ENCODE measurements around the gene ANGPTL2. TPM values are rescaled to one million over a fixed set of nuclear protein-coding genes. Genes with fewer than 3 reads are reported as not detected.

ANGPTL2 gene
- total RNA-seq, 1 donor from 2014 or later, result 5.7 TPM

GRCh38 chr9:127165116-127165515 lies 42.7 kb upstream of the ANGPTL2 start:
- peaks cover 20% of the 10 kb centered on the region for H3K4me1 Mint-ChIP-seq (ENCODE audit: unreplicated experiment)
- no peak overlapping the region for H3K4me3 Mint-ChIP-seq (ENCODE audit: unreplicated experiment)
- no peaks in the 10 kb centered on the region for H3K9me3 Mint-ChIP-seq (ENCODE audit: unreplicated experiment)
- DNase-seq (ENCODE audit: low spot score), result no peak
- H3K36me3 Mint-ChIP-seq (ENCODE audit: low read depth, unreplicated experiment), result peaks cover 4% of the 10 kb centered on the region
- no peak for TF ChIP-seq CTCF (IDR thresholded peaks at IDR 0.05; ENCODE audit: unreplicated experiment)
- H3K27me3 Mint-ChIP-seq (ENCODE audit: unreplicated experiment), result peaks cover 4% of the 10 kb centered on the region
- no peak overlapping the region for H3K27ac Mint-ChIP-seq (ENCODE audit: unreplicated experiment)

- no peak for DNase-seq (ENCODE audit: low spot score)
- Mint-ChIP-seq H3K27me3 (ENCODE audit: unreplicated experiment) (peaks cover 4% of the 10 kb centered on the region), H3K9me3 (ENCODE audit: unreplicated experiment) (no peaks in the 10 kb centered on the region), H3K4me1 (ENCODE audit: unreplicated experiment) (peaks cover 20% of the 10 kb centered on the region), H3K4me3 (ENCODE audit: unreplicated experiment) (no peak overlapping the region), H3K27ac (ENCODE audit: unreplicated experiment) (no peak overlapping the region), H3K36me3 (ENCODE audit: low read depth, unreplicated experiment) (peaks cover 3% of the 10 kb centered on the region)
- TF ChIP-seq CTCF (IDR thresholded peaks at IDR 0.05; ENCODE audit: unreplicated experiment), result no peak
Observed at GRCh38 chr9:127163409-127163808, 41.0 kb upstream of the ANGPTL2 start.

- H3K4me1 Mint-ChIP-seq (ENCODE audit: unreplicated experiment), result peaks cover 20% of the 10 kb centered on the region
- no peak for TF ChIP-seq CTCF (IDR thresholded peaks at IDR 0.05; ENCODE audit: unreplicated experiment)
- H3K4me3 Mint-ChIP-seq (ENCODE audit: unreplicated experiment), result no peak overlapping the region
- H3K36me3 Mint-ChIP-seq (ENCODE audit: low read depth, unreplicated experiment), result no peaks in the 10 kb centered on the region
- DNase-seq (ENCODE audit: low spot score), result no peak
- no peak overlapping the region for H3K27ac Mint-ChIP-seq (ENCODE audit: unreplicated experiment)
- no peaks in the 10 kb centered on the region for H3K9me3 Mint-ChIP-seq (ENCODE audit: unreplicated experiment)
- peaks cover 3% of the 10 kb centered on the region for H3K27me3 Mint-ChIP-seq (ENCODE audit: unreplicated experiment)
Observed at GRCh38 chr9:127162864-127163365, 40.5 kb upstream of the ANGPTL2 start.

- no peak for TF ChIP-seq CTCF (IDR thresholded peaks at IDR 0.05; ENCODE audit: unreplicated experiment)
- no peak for DNase-seq (ENCODE audit: low spot score)
- H3K4me1 Mint-ChIP-seq (ENCODE audit: unreplicated experiment), result peaks cover 20% of the 10 kb centered on the region
- no peaks in the 10 kb centered on the region for H3K9me3 Mint-ChIP-seq (ENCODE audit: unreplicated experiment)
- no peaks in the 10 kb centered on the region for H3K36me3 Mint-ChIP-seq (ENCODE audit: low read depth, unreplicated experiment)
- peak overlapping the region; percentile 1 for H3K27ac Mint-ChIP-seq (ENCODE audit: unreplicated experiment)
- no peak overlapping the region for H3K4me3 Mint-ChIP-seq (ENCODE audit: unreplicated experiment)
- peaks cover 2% of the 10 kb centered on the region for H3K27me3 Mint-ChIP-seq (ENCODE audit: unreplicated experiment)
Observed at GRCh38 chr9:127162046-127162863, 39.8 kb upstream of the ANGPTL2 start.

- Mint-ChIP-seq H3K36me3 (ENCODE audit: low read depth, unreplicated experiment) (no peaks in the 10 kb centered on the region), H3K4me1 (ENCODE audit: unreplicated experiment) (peaks cover 20% of the 10 kb centered on the region), H3K27ac (ENCODE audit: unreplicated experiment) (no peak overlapping the region), H3K4me3 (ENCODE audit: unreplicated experiment) (no peak overlapping the region), H3K9me3 (ENCODE audit: unreplicated experiment) (no peaks in the 10 kb centered on the region), H3K27me3 (ENCODE audit: unreplicated experiment) (no peaks in the 10 kb centered on the region)
- TF ChIP-seq CTCF (IDR thresholded peaks at IDR 0.05; ENCODE audit: unreplicated experiment), result no peak
- no peak for DNase-seq (ENCODE audit: low spot score)
Observed at GRCh38 chr9:127161081-127161624, 38.7 kb upstream of the ANGPTL2 start.

Measured in endothelial cell (in vitro differentiated cells).